ENCODE measurements around the gene CNTNAP2. TPM values are rescaled to one million over a fixed set of nuclear protein-coding genes. Genes with fewer than 3 reads are reported as not detected.

Gene CNTNAP2
- total and polyA plus RNA-seq, 2 of the 4 experiments (the other 2 are of a cell fraction): not detected

GRCh38 chr7:146232604-146233003, 116.0 kb downstream of the CNTNAP2 start:
- H3K9me3 ChIP-seq (ENCODE audit: control insufficient read depth, insufficient read depth, low read length): peaks cover 4% of the 10 kb centered on the region; the same call in 1 of the 2 replicates
- no peak overlapping the region for H3K23ac ChIP-seq (ENCODE audit: low read depth, low read length)
- DNase-seq (no peak), ATAC-seq (ENCODE audit: low read depth) (no peak)
- H4K5ac ChIP-seq (ENCODE audit: low read depth, low read length): no peak overlapping the region
- H2AFZ ChIP-seq (replicated peaks; ENCODE audit: low read length, poor library complexity): no peak overlapping the region
- H3K4me2 ChIP-seq (ENCODE audit: low read depth, low read length): no peak overlapping the region
- H3K79me1 ChIP-seq (ENCODE audit: low read depth in 1 of 2, low read length in 2 of 2): no peaks in the 10 kb centered on the region
- POLR2A ChIA-PET (ENCODE audit: unreplicated experiment): no interaction called here
- no peak overlapping the region for H2AK9ac ChIP-seq (replicated peaks; ENCODE audit: low read depth, low read length, poor library complexity)
- no peak overlapping the region for H3K18ac ChIP-seq (ENCODE audit: low read depth, low read length)
- BruUV-seq (replicated peaks): no TSS peak
- intact Hi-C loops (cut with micrococcal nuclease) (no loop called here), dilution Hi-C loops (cut with HindIII; ENCODE audit: low sequenced_read_pairs, unreplicated experiment) (no loop called here), in situ Hi-C loops (cut with MboI; ENCODE audit: low sequenced_read_pairs) (no loop called here)
- no peaks in the 10 kb centered on the region for H3K9me1 ChIP-seq (ENCODE audit: insufficient read depth, low read length)
- H3K27me3 ChIP-seq (ENCODE audit: control insufficient read depth, insufficient read depth, low read length): no peaks in the 10 kb centered on the region
- H3K27ac ChIP-seq (ENCODE audit: insufficient read depth, low read length): no peak overlapping the region
- no peak overlapping the region for H2BK120ac ChIP-seq (ENCODE audit: low read depth, low read length)
- TF ChIP-seq NFE2L2 (IDR thresholded peaks at IDR 0.05; ENCODE audit: low read depth, low read length) (no peak), USF2 (IDR thresholded peaks at IDR 0.05; ENCODE audit: low read depth, low read length) (no peak), CEBPB (IDR thresholded peaks at IDR 0.05; ENCODE audit: low read depth, low read length) (no peak), BHLHE40 (IDR thresholded peaks at IDR 0.05; ENCODE audit: low read depth, low read length) (no peak), POLR2A (IDR thresholded peaks at IDR 0.05; ENCODE audit: low read depth, low read length) (no peak), CTCF (conservative IDR thresholded peaks at IDR 0.05; ENCODE audit: low read depth, low read length) (no peak), RAD21 (IDR thresholded peaks at IDR 0.05; ENCODE audit: low read length) (no peak), RFX5 (IDR thresholded peaks at IDR 0.05; ENCODE audit: low read depth, low read length) (no peak), RCOR1 (IDR thresholded peaks at IDR 0.05; ENCODE audit: insufficient replicate concordance, low read length) (no peak), MXI1 (IDR thresholded peaks at IDR 0.05; ENCODE audit: borderline replicate concordance, low read depth, low read length) (no peak), MAZ (IDR thresholded peaks at IDR 0.05; ENCODE audit: borderline replicate concordance, low read depth, low read length) (no peak), CHD1 (IDR thresholded peaks at IDR 0.05; ENCODE audit: low read depth, low read length) (no peak), MAFK (IDR thresholded peaks at IDR 0.05; ENCODE audit: low read depth, low read length) (no peak), SMC3 (IDR thresholded peaks at IDR 0.05; ENCODE audit: low read depth, low read length) (no peak), FOS (IDR thresholded peaks at IDR 0.05; ENCODE audit: low read depth, low read length) (no peak)
- no peak overlapping the region for H3K4me3 ChIP-seq (ENCODE audit: insufficient read depth, low read depth, low read length)
- no peak overlapping the region for H2BK5ac ChIP-seq (ENCODE audit: low read depth, low read length, poor library complexity, severe bottlenecking)
- no peak overlapping the region for H3K56ac ChIP-seq (ENCODE audit: extremely low read depth, insufficient read depth, low read length)
- WGBS, 2 experiments (ENCODE audit: extremely low coverage in 2 of 2, insufficient read length in 1 of 2): no CpG with 5 or more reads among the region's 2 CpGs
- no peak overlapping the region for H2AK5ac ChIP-seq (ENCODE audit: low read depth, low read length)
- H3K14ac ChIP-seq (replicated peaks; ENCODE audit: low read depth, low read length): no peak overlapping the region
- H2BK15ac ChIP-seq (ENCODE audit: low read depth, low read length): no peak overlapping the region
- H3K4me1 ChIP-seq (ENCODE audit: control insufficient read depth, insufficient read depth, low read length): no peaks in the 10 kb centered on the region
- H3K36me3 ChIP-seq (ENCODE audit: control insufficient read depth, insufficient read depth, low read length): no peaks in the 10 kb centered on the region
- no peak overlapping the region for H3K4ac ChIP-seq (ENCODE audit: low read depth, low read length)
- no peak overlapping the region for H4K91ac ChIP-seq (ENCODE audit: insufficient read depth, low read depth, low read length)
- CTCF ChIA-PET: no interaction called here
- H3K9ac ChIP-seq (ENCODE audit: low read depth, low read length): no peak overlapping the region
- H4K20me1 ChIP-seq (ENCODE audit: insufficient read depth, low read length): no peaks in the 10 kb centered on the region
- no peak overlapping the region for H4K8ac ChIP-seq (ENCODE audit: low read depth in 2 of 2, low read length in 2 of 2)
- no peak overlapping the region for H2BK20ac ChIP-seq (ENCODE audit: low read depth, low read length)
